Measurements from ENCODE around the gene DPH6.
"Not testable (repeated sequence)": the region's sequence is repeated elsewhere in the genome, so short reads cannot be mapped to it uniquely, and the experiment has no call there.

The DPH6 gene

DNA sequence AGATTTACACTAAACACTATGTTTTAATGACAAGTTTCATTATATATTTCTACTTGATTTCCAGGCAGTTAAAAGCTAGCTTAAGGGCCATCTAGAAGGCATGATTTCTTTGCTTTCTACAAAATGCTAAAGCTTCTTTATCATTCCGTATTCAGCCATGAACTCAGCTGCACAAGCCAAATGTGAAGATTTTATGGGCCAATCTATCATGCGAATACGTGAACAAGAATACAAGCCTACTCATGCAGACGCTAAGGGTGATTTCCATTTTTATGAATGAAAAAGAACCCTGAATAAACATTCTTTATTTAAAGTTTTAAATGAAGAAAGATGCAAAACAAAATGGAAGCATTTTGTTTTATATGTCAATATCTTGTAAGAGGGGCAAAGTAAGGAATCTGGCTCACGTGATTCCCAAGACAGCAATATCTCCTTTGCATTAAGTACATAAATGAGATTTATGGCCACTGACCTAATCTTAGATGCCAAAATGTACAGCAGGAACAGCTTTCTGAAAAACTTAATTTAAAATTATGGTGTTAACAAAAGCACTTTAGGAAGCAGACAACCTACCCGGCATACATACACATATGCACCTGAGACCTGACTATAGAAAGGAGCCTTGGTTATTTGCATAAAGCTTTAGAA lies 215.8 kb downstream of the DPH6 start:
- no peak for DNase-seq (ENCODE audit: low read depth, low spot score)

DNA sequence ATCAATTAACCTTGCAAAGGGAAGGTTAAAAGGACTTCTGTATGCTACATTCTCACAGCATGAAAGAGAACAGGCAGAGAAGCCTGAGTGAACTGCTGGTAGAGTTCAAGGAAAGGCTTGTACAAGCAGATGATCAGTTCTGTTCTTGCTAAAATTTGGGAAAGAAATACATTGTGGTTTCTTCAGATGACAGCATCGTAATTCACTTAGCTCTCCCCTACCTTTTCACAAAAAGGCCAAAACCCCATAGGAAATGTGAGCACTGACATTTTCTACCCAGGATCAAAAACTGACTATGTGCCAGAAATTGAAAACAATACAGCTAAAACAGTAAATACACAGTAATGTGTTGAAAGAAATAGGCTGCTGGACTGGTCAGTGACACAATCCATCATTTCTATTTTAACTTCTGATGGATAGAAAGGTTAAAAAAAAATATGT lies 216.4 kb downstream of the DPH6 start:
- DNase-seq (ENCODE audit: low read depth, low spot score), result no peak

DNA sequence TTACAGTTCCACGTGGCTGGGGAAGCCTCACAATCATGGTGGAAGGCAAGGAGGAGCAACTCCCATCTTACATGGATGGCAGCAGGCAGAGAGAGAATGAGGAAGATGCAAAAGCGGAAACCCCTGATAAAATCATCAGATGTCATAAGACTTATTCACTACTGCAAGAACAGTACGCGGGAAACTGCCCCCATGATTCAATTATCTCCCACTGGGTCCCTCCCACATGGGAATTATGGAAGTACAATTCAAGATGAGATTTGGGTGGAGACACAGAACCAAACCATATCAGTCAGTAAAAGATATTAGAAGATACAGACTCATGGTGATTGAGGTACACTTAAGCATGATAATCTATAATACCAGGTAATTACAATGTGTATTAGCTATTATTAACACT lies 217.1 kb downstream of the DPH6 start:
- DNase-seq (ENCODE audit: low read depth, low spot score), result not testable (repeated sequence)

DNA sequence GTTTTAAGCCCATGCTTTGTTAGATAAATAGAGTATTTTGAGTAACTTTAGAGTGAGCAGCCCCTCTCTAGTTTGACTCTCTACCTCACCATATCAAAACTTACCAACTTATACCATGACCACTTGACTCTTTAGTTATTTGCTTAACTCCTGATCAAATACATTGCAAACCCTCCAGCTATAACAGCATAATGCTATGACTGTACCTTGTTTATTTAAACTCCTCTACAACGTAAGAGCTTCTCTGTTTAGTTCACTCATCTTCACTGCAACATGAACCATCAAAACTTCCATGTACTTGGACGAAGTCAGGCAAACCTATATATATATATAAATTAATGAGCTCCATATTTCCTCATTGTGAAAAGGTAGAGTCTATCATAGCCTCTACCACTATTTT lies 218.2 kb downstream of the DPH6 start:
- DNase-seq (ENCODE audit: low read depth, low spot score), result no peak

GRCh38 chr15:35325374-35325941 lies 220.5 kb downstream of the DPH6 start:
- no peak for DNase-seq (ENCODE audit: low read depth, low spot score)

- DNase-seq (ENCODE audit: low read depth, low spot score), result no peak
Observed at GRCh38 chr15:35323141-35323540, 222.8 kb downstream of the DPH6 start.

DNA sequence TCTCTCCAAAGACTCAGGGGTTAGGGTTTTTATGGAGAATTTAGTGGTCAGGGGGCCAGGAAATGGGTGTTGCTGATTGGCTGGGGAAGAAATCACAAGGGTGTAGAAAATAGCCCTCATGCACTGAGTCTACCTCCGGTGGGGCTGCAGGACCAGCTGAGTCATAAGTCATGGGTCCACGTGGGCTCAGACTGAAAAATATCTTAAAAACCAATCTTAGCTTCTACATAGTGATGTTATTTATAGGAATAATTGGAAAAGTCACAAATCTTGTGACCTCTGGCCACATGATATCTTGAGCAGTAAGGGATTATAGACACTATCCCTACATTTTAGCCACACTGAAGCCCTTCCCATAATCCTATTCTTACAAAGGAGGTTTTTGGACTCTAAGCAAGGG lies 224.0 kb downstream of the DPH6 start:
- no peak for DNase-seq (ENCODE audit: low read depth, low spot score)

DNA sequence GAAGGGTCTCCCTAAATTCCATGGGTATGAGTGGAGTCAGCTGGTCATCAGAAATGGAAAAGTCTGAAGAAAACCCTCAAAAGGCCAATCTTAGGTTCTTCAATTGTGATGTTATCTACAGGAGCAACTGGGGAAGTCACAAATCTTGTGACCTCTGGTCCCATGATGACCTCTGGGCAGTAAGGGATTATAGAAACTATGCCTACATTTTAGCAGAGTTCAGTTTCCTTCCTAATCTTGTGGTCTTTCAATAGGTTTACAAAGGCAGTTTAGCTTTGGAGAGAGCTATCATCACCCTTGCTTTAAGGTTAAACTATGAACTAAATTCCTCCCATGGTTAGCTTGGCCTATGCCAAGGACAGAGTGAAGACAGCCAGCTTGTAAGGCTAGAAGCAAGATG lies 225.1 kb downstream of the DPH6 start:
- DNase-seq (ENCODE audit: low read depth, low spot score), result no peak
